ENCODE measurements around the gene MRPL41. TPM values are rescaled to one million over a fixed set of nuclear protein-coding genes. Genes with fewer than 3 reads are reported as not detected.

Gene MRPL41
- polyA plus RNA-seq, 1 donor from 2014 or later, result 60.5 TPM

DNA sequence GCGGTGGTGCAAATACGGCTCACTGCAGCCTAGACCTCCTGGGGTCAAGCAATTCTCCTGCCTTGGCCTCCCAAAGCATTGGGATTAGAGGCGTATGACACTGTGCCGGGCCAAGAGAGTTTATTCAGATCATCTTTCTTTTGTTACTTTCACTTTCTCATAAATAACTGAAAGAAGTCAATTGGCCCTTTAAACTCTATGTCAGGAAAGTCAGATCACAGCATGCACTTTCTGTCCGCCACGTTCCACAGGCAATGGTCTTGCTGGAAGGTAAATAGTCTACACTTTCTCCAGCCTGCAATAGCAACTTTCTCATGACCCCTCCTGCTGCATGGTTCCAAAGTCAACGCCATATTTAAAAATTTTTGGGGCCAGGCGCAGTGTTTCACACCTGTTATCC, 47.3 kb downstream of the MRPL41 start:
- Histone ChIP-seq H3K79me2 (replicated peaks; ENCODE audit: insufficient read depth, low read length) (no peaks in the 10 kb centered on the region), H3F3A (ENCODE audit: insufficient read depth, low read length, poor library complexity, severe bottlenecking) (peaks cover 2% of the 10 kb centered on the region), H3K9ac (ENCODE audit: low read length) (no peak overlapping the region), H3K36me3 (ENCODE audit: insufficient read depth, low read length) (no peaks in the 10 kb centered on the region), H3K4me2 (ENCODE audit: low read length) (no peak overlapping the region), H3K4me3 (ENCODE audit: low read length) (no peak overlapping the region), H3K27ac (ENCODE audit: low read length) (no peak overlapping the region), H2AFZ (ENCODE audit: low read depth, low read length) (no peak overlapping the region), H4K20me1 (ENCODE audit: insufficient read depth) (no peaks in the 10 kb centered on the region), H3K9me3 (ENCODE audit: low read length) (no peaks in the 10 kb centered on the region), H3K9me2 (ENCODE audit: insufficient read depth, low read length) (no peaks in the 10 kb centered on the region), H3K27me3 (ENCODE audit: insufficient read depth, low read depth, low read length) (no peaks in the 10 kb centered on the region)
- TF ChIP-seq EP300 (conservative IDR thresholded peaks at IDR 0.05; ENCODE audit: poor library complexity, severe bottlenecking) (no peak), SMC3 (conservative IDR thresholded peaks at IDR 0.05; ENCODE audit: poor library complexity) (no peak), EZH2 (IDR thresholded peaks at IDR 0.05; ENCODE audit: borderline replicate concordance, insufficient read depth, low read length, poor library complexity, severe bottlenecking) (no peak), REST (IDR thresholded peaks at IDR 0.05; ENCODE audit: borderline replicate concordance) (no peak), TAF1 (IDR thresholded peaks at IDR 0.05; ENCODE audit: low read depth) (no peak), POLR2AphosphoS5 (IDR thresholded peaks at IDR 0.05) (no peak), RAD21 (conservative IDR thresholded peaks at IDR 0.05) (no peak), CTCF (IDR thresholded peaks at IDR 0.05; ENCODE audit: poor library complexity, severe bottlenecking) (no peak), MXI1 (conservative IDR thresholded peaks at IDR 0.05; ENCODE audit: poor library complexity, severe bottlenecking) (no peak)

Other genes starting within 250 kb of the MRPL41 start
- gene NRARP, start 249.6 kb upstream of the MRPL41 start, polyA plus RNA-seq, result 1.4 and 2.3 TPM in 2 replicates
- gene EXD3, start 128.7 kb upstream of the MRPL41 start, polyA plus RNA-seq, result 32.9 and 51.3 TPM in 2 replicates
- gene NOXA1, start 128.5 kb upstream of the MRPL41 start, polyA plus RNA-seq, result 1.7 and 3.4 TPM in 2 replicates
- gene ENTPD8, start 110.5 kb upstream of the MRPL41 start, polyA plus RNA-seq, result not detected in 2 replicates
- gene NSMF, start 92.5 kb upstream of the MRPL41 start, polyA plus RNA-seq, result 51.2 and 57.5 TPM in 2 replicates
- gene PNPLA7, start 1.5 kb upstream of the MRPL41 start, polyA plus RNA-seq, result 0.72 and 0.84 TPM in 2 replicates
- 145 and 195 TPM in 2 replicates for gene DPH7, start 27.0 kb downstream of the MRPL41 start, polyA plus RNA-seq
- gene ZMYND19, start 38.6 kb downstream of the MRPL41 start, polyA plus RNA-seq, result 54.8 and 62.4 TPM in 2 replicates
- gene ARRDC1, start 53.8 kb downstream of the MRPL41 start, polyA plus RNA-seq, result 53.4 and 55.1 TPM in 2 replicates
- 53.0 and 65.8 TPM in 2 replicates for gene EHMT1, start 67.1 kb downstream of the MRPL41 start, polyA plus RNA-seq